ENCODE data around the gene OR7C1.

The OR7C1 gene

DNA sequence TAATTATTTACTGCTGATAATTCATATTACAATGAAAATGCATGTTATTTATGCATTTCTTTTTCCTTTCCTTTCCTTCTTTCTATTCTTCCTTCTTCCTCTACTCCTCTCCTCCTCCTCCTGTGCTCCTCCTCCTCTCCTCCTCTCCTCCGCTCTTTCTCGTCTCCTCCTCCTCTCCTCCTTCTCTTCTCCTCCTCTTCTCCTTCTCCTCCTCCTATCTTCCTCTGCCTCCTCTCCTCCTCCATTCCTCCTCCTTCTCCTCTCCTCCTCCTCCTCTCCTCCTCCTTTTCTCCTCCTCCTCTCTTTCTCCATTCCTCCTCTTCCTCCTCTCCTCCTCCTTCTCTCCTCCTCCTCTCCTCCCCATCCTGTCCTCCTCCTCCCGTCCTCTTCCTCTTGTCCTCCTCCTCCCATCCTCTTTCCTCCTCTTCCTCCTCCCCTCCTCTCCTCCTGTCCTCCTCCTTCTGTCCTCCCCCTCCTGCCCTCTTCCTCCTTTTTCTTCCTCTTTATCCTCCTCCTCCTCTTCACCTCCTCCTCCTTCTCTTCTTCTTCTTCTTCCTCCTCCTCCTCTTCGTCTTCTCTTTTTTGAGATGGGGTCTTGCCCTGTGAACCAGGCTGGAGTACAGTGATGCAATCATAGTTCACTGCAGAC, 71.4 kb downstream of the OR7C1 start:
- DNase-seq, result no peak

DNA sequence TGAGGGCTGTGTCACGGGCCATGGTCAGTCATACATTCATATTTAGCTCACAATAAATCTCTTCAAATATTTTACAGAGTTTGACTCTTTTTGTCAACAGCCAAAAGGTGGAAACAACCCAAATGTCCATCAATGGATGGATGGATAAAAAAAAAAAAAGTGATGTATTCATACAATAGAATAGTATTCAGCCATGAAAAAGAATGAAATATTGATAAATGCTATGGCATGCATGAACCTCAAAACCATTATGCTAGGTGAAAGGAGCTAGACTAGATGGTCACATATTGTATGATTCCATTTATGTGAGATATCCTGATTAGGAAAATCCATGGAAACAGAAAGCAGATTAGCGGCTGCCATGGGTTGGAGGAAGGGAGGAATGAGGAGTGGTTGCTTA, 72.9 kb downstream of the OR7C1 start:
- no peak for DNase-seq

DNA sequence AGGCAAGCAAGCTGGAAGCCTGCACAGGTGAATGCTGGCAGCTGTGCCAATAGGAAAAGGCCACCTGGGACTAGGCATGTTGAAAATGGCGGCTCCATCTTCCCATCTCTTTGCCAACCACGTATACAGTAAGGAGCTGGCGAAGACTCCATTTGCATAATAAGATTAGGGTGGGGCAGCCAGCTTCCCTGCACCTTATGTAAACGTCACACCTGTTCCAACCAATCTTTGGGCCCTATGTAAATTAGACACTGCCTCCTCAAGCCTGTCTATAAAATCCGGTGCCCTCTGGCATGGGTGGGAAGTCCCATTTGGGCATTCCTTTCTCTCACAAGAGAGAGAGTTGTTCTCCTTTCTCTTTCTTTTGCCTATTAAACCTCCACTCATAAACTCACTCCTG, 73.4 kb downstream of the OR7C1 start:
- DNase-seq, result no peak

DNA sequence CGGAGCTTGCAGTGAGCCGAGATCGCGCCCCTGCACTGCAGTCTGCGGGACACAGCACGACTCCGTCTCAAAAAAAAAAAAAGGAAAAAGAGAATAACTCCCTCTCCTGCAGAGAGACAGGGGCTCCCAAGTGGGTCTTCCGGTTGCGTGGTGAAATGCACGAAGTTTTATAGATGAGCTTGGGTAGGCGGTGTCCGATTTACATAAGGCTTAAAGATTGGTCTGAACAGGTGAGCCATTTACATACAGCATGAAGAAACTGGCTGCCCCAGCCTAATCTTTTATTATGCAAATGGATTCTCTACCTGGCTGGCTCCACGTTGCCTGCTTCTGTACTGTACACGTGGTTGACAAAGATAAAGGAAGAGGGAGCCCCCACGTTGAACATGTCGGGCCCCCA, 76.2 kb downstream of the OR7C1 start:
- DNase-seq, result no peak

- DNase-seq, result no peak
These were observed 86.4 kb downstream of the OR7C1 start for GRCh38 chr19:14748601-14749000.

Data from kidney glomerular epithelial cell (primary cell).